Stimulated activated CD8-positive, alpha-beta memory T cell treated with anti-CD3 and anti-CD28 coated beads, Interleukin-2, amount 100 ng/mL, for 1 hour (primary cell): ENCODE results near the gene VWA8.
"Not testable (repeated sequence)": the region's sequence is repeated elsewhere in the genome, so short reads cannot be mapped to it uniquely, and the experiment has no call there.

ENCODE experiments used
- DNase-seq, 2 donors: peaks; one replicate each; pipeline ENCODE4 v3.0.0-alpha.2; 2020; ENCODE audit warnings: low read depth in 2 of 2

Gene VWA8

GRCh38 chr13:41851351-41851750 is 109.6 kb downstream of the VWA8 start:
- no peak for DNase-seq

GRCh38 chr13:41848435-41849255 is 112.3 kb downstream of the VWA8 start:
- DNase-seq = no peak

- DNase-seq = no peak
Measured at GRCh38 chr13:41847216-41847615, 113.7 kb downstream of the VWA8 start.

- DNase-seq = no peak
Measured at GRCh38 chr13:41842036-41842620, 118.8 kb downstream of the VWA8 start.

GRCh38 chr13:41837629-41838028 is 123.3 kb downstream of the VWA8 start:
- no peak for DNase-seq

- DNase-seq = no peak
Measured at GRCh38 chr13:41835871-41836270, 125.0 kb downstream of the VWA8 start.

- DNase-seq = not testable (repeated sequence)
Measured at GRCh38 chr13:41834697-41835096, 126.2 kb downstream of the VWA8 start.

- DNase-seq = no peak
Measured at GRCh38 chr13:41833831-41834230, 127.1 kb downstream of the VWA8 start.

- no peak for DNase-seq
Measured at GRCh38 chr13:41833201-41833600, 127.7 kb downstream of the VWA8 start.

GRCh38 chr13:41827507-41828213 is 133.2 kb downstream of the VWA8 start:
- no peak for DNase-seq

GRCh38 chr13:41825691-41826090 is 135.2 kb downstream of the VWA8 start:
- no peak for DNase-seq

GRCh38 chr13:41823476-41823875 is 137.4 kb downstream of the VWA8 start:
- DNase-seq = no peak

- no peak for DNase-seq
Measured at GRCh38 chr13:41822560-41822959, 138.3 kb downstream of the VWA8 start.

- no peak for DNase-seq
Measured at GRCh38 chr13:41821238-41821594, 139.7 kb downstream of the VWA8 start.

GRCh38 chr13:41820581-41821237 is 140.2 kb downstream of the VWA8 start:
- DNase-seq = no peak

- DNase-seq = no peak
Measured at GRCh38 chr13:41816057-41816456, 144.9 kb downstream of the VWA8 start.

- no peak for DNase-seq
Measured at GRCh38 chr13:41813426-41813825, 147.5 kb downstream of the VWA8 start.

- no peak for DNase-seq
Measured at GRCh38 chr13:41812851-41813250, 148.1 kb downstream of the VWA8 start.

- no peak for DNase-seq
Measured at GRCh38 chr13:41812237-41812636, 148.7 kb downstream of the VWA8 start.

GRCh38 chr13:41811588-41812021 is 149.3 kb downstream of the VWA8 start:
- DNase-seq = no peak

GRCh38 chr13:41809962-41810361 is 150.9 kb downstream of the VWA8 start:
- no peak for DNase-seq

GRCh38 chr13:41803445-41803735 is 157.5 kb downstream of the VWA8 start:
- not testable (repeated sequence) for DNase-seq
